Measurements from ENCODE around the gene THRB.

THRB gene

DNA sequence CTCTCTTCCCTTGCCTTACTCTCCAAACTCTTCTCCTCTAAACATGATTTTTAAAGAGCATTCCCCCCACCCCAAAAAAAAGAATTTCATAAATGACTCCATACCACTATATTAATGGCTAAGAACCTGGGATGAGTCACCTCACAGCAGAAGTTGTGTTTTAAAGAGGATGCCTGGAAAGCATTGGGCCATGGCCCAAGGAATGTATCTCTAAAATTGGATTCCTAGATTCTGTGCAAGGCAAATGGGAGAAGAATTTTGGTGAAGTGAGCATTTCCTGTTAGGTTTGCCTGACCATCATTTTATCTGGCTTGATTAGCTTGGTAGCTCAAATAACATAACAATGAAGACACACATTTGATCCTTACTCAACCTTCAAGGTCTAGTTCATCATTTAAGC lies 298.1 kb downstream of the THRB start:
- no peaks in the 10 kb centered on the region for H3K4me1 ChIP-seq (ENCODE audit: insufficient read depth, low read length, poor library complexity, severe bottlenecking)

DNA sequence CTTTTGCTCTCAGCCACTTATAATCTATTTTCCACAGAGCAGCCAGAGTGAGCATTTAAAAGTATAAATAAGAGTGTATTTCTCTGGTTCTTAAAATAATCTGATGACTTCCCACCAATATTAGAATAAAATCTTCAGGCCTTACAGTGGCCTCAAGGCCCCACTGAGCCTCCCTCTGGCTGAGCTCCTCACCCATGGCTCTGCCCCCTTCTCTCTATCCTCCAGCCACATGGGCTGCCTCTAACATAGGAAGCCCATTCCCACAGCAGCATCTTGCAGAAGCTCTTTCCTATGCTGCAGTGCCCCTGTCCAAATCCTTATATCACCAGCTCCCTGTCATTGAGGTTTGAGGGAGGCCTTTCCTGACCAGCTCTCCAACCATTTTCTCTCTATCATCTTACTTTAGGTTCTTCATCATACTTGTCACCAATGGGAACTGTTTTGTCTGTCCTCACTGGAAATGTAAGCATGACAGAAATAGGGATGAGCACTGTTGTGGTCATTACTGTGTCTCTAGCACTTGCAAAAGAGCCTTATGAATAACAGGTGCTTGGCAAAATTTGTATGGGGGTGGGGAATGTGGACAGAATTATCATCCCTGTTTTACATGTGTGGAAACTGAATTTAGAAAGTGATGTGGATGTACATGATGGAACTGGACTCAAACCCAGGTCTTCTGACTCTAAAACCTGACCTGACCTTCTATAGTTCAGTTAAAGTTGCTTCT lies 299.0 kb downstream of the THRB start:
- H3K27me3 ChIP-seq (ENCODE audit: insufficient read depth, low read length, poor library complexity, severe bottlenecking): no peaks in the 10 kb centered on the region
- H3K4me3 ChIP-seq (ENCODE audit: low read length, poor library complexity, severe bottlenecking): no peak overlapping the region
- H3K4me1 ChIP-seq (ENCODE audit: insufficient read depth, low read length, poor library complexity, severe bottlenecking): no peaks in the 10 kb centered on the region
- H4K20me1 ChIP-seq (ENCODE audit: insufficient read depth, low read length, poor library complexity, severe bottlenecking): no peaks in the 10 kb centered on the region
- H3K36me3 ChIP-seq (ENCODE audit: insufficient read depth, low read length): no peaks in the 10 kb centered on the region
- no peak overlapping the region for H3K4me2 ChIP-seq (ENCODE audit: low read depth, low read length, poor library complexity, severe bottlenecking)
- no peaks in the 10 kb centered on the region for H3F3A ChIP-seq (ENCODE audit: low read depth)
- TF ChIP-seq, protein P1, sequence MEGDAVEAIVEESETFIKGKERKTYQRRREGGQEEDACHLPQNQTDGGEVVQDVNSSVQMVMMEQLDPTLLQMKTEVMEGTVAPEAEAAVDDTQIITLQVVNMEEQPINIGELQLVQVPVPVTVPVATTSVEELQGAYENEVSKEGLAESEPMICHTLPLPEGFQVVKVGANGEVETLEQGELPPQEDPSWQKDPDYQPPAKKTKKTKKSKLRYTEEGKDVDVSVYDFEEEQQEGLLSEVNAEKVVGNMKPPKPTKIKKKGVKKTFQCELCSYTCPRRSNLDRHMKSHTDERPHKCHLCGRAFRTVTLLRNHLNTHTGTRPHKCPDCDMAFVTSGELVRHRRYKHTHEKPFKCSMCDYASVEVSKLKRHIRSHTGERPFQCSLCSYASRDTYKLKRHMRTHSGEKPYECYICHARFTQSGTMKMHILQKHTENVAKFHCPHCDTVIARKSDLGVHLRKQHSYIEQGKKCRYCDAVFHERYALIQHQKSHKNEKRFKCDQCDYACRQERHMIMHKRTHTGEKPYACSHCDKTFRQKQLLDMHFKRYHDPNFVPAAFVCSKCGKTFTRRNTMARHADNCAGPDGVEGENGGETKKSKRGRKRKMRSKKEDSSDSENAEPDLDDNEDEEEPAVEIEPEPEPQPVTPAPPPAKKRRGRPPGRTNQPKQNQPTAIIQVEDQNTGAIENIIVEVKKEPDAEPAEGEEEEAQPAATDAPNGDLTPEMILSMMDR (conservative IDR thresholded peaks at IDR 0.05; ENCODE audit: low read length): no peak
- no peak for TF ChIP-seq EZH2phosphoT487 (IDR thresholded peaks at IDR 0.05; ENCODE audit: borderline replicate concordance)
- no peak overlapping the region for H3K9ac ChIP-seq (ENCODE audit: low read depth, low read length, poor library complexity, severe bottlenecking)
- H2AFZ ChIP-seq (ENCODE audit: low read length): no peak overlapping the region
- no peaks in the 10 kb centered on the region for H3K79me2 ChIP-seq (ENCODE audit: insufficient read depth, low read length)
- no peaks in the 10 kb centered on the region for H3K9me2 ChIP-seq (replicated peaks; ENCODE audit: low read depth, low read length)
- no peaks in the 10 kb centered on the region for H3K9me3 ChIP-seq (ENCODE audit: insufficient read depth, low read depth, low read length)

More for the DNA sequence above, 298.1 kb downstream of the THRB start:
- no peak overlapping the region for H3K4me2 ChIP-seq (ENCODE audit: low read depth, low read length, poor library complexity, severe bottlenecking)
- no peak for TF ChIP-seq EZH2phosphoT487 (IDR thresholded peaks at IDR 0.05; ENCODE audit: borderline replicate concordance)
- TF ChIP-seq, protein P1 (conservative IDR thresholded peaks at IDR 0.05; ENCODE audit: low read length): no peak
- no peak overlapping the region for H3K9ac ChIP-seq (ENCODE audit: low read depth, low read length, poor library complexity, severe bottlenecking)
- no peaks in the 10 kb centered on the region for H3K9me3 ChIP-seq (ENCODE audit: insufficient read depth, low read depth, low read length)
- no peaks in the 10 kb centered on the region for H3K79me2 ChIP-seq (ENCODE audit: insufficient read depth, low read length)
- H3K9me2 ChIP-seq (replicated peaks; ENCODE audit: low read depth, low read length): no peaks in the 10 kb centered on the region
- no peaks in the 10 kb centered on the region for H3K27me3 ChIP-seq (ENCODE audit: insufficient read depth, low read length, poor library complexity, severe bottlenecking)
- no peaks in the 10 kb centered on the region for H3K36me3 ChIP-seq (ENCODE audit: insufficient read depth, low read length)
- H3F3A ChIP-seq (ENCODE audit: low read depth): no peaks in the 10 kb centered on the region
- no peak overlapping the region for H3K4me3 ChIP-seq (ENCODE audit: low read length, poor library complexity, severe bottlenecking)
- H2AFZ ChIP-seq (ENCODE audit: low read length): no peak overlapping the region
- no peaks in the 10 kb centered on the region for H4K20me1 ChIP-seq (ENCODE audit: insufficient read depth, low read length, poor library complexity, severe bottlenecking)

DNA sequence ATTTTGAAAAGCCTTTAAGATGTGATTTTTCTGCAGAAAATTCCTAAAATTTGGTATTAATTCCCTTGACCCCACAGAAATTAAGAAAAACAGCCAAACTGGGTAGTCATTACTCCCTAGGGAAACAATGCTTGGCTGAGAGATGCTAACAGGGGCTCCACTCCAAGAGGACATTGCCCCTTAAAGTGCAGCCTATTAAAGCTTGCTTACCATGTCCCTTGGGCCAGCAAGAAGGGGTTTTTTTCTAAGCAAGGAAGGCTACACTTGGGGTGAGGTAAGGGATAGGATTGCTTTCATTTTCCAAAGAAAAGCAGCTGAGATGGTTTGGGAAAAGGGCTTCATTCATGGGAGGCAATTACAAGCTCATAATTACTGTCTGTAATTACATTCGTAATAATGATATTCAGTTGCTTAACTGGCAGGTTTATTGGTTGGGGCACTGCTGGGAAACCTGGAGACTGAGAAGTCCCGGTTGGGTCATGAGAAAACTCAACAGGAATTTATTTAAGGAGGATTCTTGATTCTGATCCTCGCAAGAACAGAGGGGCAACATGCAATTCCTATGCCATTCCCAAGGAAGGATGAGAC lies 302.1 kb downstream of the THRB start:
- H3K4me3 ChIP-seq (ENCODE audit: low read length, poor library complexity, severe bottlenecking): no peak overlapping the region
- H3K4me2 ChIP-seq (ENCODE audit: low read depth, low read length, poor library complexity, severe bottlenecking): no peak overlapping the region
- no peaks in the 10 kb centered on the region for H3K9me3 ChIP-seq (ENCODE audit: insufficient read depth, low read depth, low read length)
- no peaks in the 10 kb centered on the region for H4K20me1 ChIP-seq (ENCODE audit: insufficient read depth, low read length, poor library complexity, severe bottlenecking)
- H3K36me3 ChIP-seq (ENCODE audit: insufficient read depth, low read length): no peaks in the 10 kb centered on the region
- H3F3A ChIP-seq (ENCODE audit: low read depth): no peaks in the 10 kb centered on the region
- no peaks in the 10 kb centered on the region for H3K4me1 ChIP-seq (ENCODE audit: insufficient read depth, low read length, poor library complexity, severe bottlenecking)
- TF ChIP-seq EZH2phosphoT487 (IDR thresholded peaks at IDR 0.05; ENCODE audit: borderline replicate concordance): no peak
- TF ChIP-seq, protein P1 (conservative IDR thresholded peaks at IDR 0.05; ENCODE audit: low read length): no peak
- no peak overlapping the region for H3K9ac ChIP-seq (ENCODE audit: low read depth, low read length, poor library complexity, severe bottlenecking)
- no peaks in the 10 kb centered on the region for H3K27me3 ChIP-seq (ENCODE audit: insufficient read depth, low read length, poor library complexity, severe bottlenecking)
- H2AFZ ChIP-seq (ENCODE audit: low read length): no peak overlapping the region
- no peaks in the 10 kb centered on the region for H3K79me2 ChIP-seq (ENCODE audit: insufficient read depth, low read length)
- no peaks in the 10 kb centered on the region for H3K9me2 ChIP-seq (replicated peaks; ENCODE audit: low read depth, low read length)

All from Loucy (cell line).